Activated B cell treated with CpG ODN at 0.5 μM for 24 hours (primary cell): ENCODE data around the gene PRKN. TPM values are rescaled to one million over a fixed set of nuclear protein-coding genes. Genes with fewer than 3 reads are reported as not detected.

Experiments
- ATAC-seq: fragments of 200-7000 bp; cut with Tn5 transposase; one replicate; pipeline ENCODE4 v1.10.0; 2021; ENCODE audit warnings: low read depth, mild to moderate bottlenecking, moderate library complexity
- CTCF ChIA-PET: fragments of 350-600 bp; sonication (Branson Sonifier 250); formaldehyde crosslinking; loops from one replicate; lab custom pipeline; 2021; ENCODE audit warnings: antibody characterized with exemption; lab: Charles Lee
- POLR2A ChIA-PET: fragments of 350-600 bp; sonication (Branson Sonifier 250); formaldehyde crosslinking; loops from one replicate; lab custom pipeline; 2021; ENCODE audit warnings: antibody characterized with exemption; lab: Charles Lee
- DNase-seq: peaks from one replicate; pipeline ENCODE4 v3.0.0; 2022
- H3K27ac Mint-ChIP-seq: one replicate; pipeline ENCODE4 v1.8.0; 2020; ENCODE audit warnings: mixed read lengths
- H3K27me3 Mint-ChIP-seq: one replicate; pipeline ENCODE4 v1.8.0; 2021; ENCODE audit warnings: mixed read lengths
- H3K36me3 Mint-ChIP-seq: one replicate; pipeline ENCODE4 v1.8.0; 2021; ENCODE audit warnings: low read depth, mixed read lengths
- H3K4me1 Mint-ChIP-seq: one replicate; pipeline ENCODE4 v1.8.0; 2021; ENCODE audit warnings: mixed read lengths
- H3K4me3 Mint-ChIP-seq: one replicate; pipeline ENCODE4 v1.8.0; 2020; ENCODE audit warnings: mild to moderate bottlenecking, mixed read lengths
- H3K9me3 Mint-ChIP-seq: one replicate; pipeline ENCODE4 v1.8.0; 2020; ENCODE audit warnings: mixed read lengths
- CTCF ChIP-seq: fragments of 200-600 bp; IDR thresholded peaks from one replicate; pipeline ENCODE4 v1.8.0; 2022; ENCODE audit warnings: antibody characterized with exemption, mild to moderate bottlenecking
- intact Hi-C: fragments of 100-400 bp; cut with micrococcal nuclease; formaldehyde crosslinking; loops from one replicate; pipeline ENCODE4 v1.15.1; 2024
- total RNA-seq: library from RNA; stranded (reverse); gene quantifications from 2 replicates; pipeline ENCODE4 v1.2.3, GENCODE V29; 2022

The PRKN gene
- total RNA-seq, 1 donor from 2014 or later: 2.3 TPM

- no peaks in the 10 kb centered on the region for H3K36me3 Mint-ChIP-seq
- H3K4me3 Mint-ChIP-seq: no peak overlapping the region
- TF ChIP-seq CTCF: no peak
- CTCF ChIA-PET: no interaction called here
- no peak for DNase-seq
- ATAC-seq: no peak
- H3K4me1 Mint-ChIP-seq: no peaks in the 10 kb centered on the region
- H3K27ac Mint-ChIP-seq: no peak overlapping the region
- POLR2A ChIA-PET: no interaction called here
- peaks cover 2% of the 10 kb centered on the region for H3K9me3 Mint-ChIP-seq
- intact Hi-C loops: no loop called here
- H3K27me3 Mint-ChIP-seq: no peaks in the 10 kb centered on the region
These were observed 246.2 kb downstream of the PRKN start for GRCh38 chr6:162481320-162481719.

DNA sequence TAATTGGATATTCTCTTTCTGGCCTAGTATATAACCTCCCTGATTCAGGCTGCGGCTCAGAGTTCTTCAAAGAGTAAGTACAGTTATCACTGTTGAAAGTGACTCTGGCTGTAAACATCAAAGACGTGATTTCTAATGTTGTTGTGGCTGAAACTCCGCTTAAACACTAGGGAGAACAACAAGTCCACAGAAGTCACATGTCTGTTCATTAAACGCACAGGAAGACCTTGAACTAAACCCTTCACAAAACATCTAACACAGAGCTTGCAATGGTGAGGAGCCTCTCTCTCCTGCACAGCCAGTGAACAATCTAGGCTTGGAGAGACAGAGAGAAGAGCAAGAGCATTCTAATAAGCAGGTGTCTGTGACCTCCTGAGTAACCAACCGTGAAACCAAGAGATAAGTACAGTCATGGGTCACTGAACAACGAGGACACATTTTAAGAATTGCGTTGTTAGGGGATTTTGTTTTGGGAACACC is 249.3 kb downstream of the PRKN start:
- Mint-ChIP-seq H3K27me3 (no peaks in the 10 kb centered on the region), H3K36me3 (no peaks in the 10 kb centered on the region), H3K4me3 (no peak overlapping the region), H3K9me3 (peaks cover 4% of the 10 kb centered on the region), H3K27ac (no peak overlapping the region), H3K4me1 (no peaks in the 10 kb centered on the region)
- ChIA-PET CTCF (no interaction called here), POLR2A (no interaction called here)
- TF ChIP-seq CTCF: no peak
- intact Hi-C loops: no loop called here
- ATAC-seq (no peak), DNase-seq (no peak)

DNA sequence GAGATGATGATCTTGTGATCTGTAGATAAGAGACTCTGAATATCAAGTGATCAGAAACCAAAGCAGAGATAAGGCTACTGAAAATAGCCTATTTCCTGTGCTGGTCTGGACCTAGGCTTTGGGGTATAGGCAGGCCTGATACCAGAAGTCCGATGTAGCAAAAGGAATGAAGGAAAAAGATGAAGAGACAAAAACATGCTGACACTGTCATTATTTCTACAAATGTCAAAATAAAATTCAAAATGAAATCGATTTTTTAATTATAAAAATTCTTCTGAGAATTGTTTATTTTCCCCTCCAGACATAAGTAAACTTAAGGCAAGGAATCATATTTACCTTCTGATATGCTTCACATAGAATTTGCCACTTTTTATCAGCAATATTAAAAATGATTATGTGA is 252.8 kb downstream of the PRKN start:
- ATAC-seq (no peak), DNase-seq (no peak)
- H3K4me1 Mint-ChIP-seq: no peaks in the 10 kb centered on the region
- H3K27me3 Mint-ChIP-seq: no peaks in the 10 kb centered on the region
- peaks cover 4% of the 10 kb centered on the region for H3K9me3 Mint-ChIP-seq
- POLR2A ChIA-PET: no interaction called here
- H3K4me3 Mint-ChIP-seq: no peak overlapping the region
- intact Hi-C loops: no loop called here
- H3K27ac Mint-ChIP-seq: no peak overlapping the region
- H3K36me3 Mint-ChIP-seq: no peaks in the 10 kb centered on the region
- no peak for TF ChIP-seq CTCF
- CTCF ChIA-PET: no interaction called here

- H3K4me3 Mint-ChIP-seq: no peak overlapping the region
- H3K27ac Mint-ChIP-seq: no peak overlapping the region
- ATAC-seq (no peak), DNase-seq (no peak)
- ChIA-PET CTCF (no interaction called here), POLR2A (no interaction called here)
- H3K36me3 Mint-ChIP-seq: no peaks in the 10 kb centered on the region
- H3K27me3 Mint-ChIP-seq: no peaks in the 10 kb centered on the region
- TF ChIP-seq CTCF: no peak
- intact Hi-C loops: no loop called here
- H3K4me1 Mint-ChIP-seq: no peaks in the 10 kb centered on the region
- H3K9me3 Mint-ChIP-seq: peaks cover 7% of the 10 kb centered on the region
These were observed 255.7 kb downstream of the PRKN start for GRCh38 chr6:162471842-162472241.

DNA sequence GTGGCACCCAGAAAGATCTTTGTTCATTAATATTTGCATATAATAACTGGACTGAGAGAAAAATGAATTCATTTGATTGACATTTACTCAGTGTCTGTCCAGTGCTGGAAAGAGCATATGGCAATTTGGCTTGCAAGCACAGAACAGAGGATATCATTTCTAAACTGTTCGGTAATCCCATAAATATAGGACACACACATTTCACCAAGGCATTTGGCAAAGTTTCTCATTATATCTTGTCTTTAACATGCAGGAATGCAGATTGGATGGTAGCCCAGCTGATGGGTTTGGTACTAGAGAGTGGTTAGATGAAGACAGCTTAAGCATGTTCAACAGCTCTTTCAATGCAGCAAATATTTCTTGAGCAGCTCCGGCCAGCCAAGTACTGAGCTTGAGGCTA is 259.2 kb downstream of the PRKN start:
- peaks cover 4% of the 10 kb centered on the region for H3K9me3 Mint-ChIP-seq
- H3K4me3 Mint-ChIP-seq: no peak overlapping the region
- intact Hi-C loops: no loop called here
- no peak for TF ChIP-seq CTCF
- no peak for ATAC-seq
- H3K27ac Mint-ChIP-seq: no peak overlapping the region
- H3K27me3 Mint-ChIP-seq: no peaks in the 10 kb centered on the region
- no peak for DNase-seq
- POLR2A ChIA-PET: no interaction called here
- CTCF ChIA-PET: no interaction called here
- no peaks in the 10 kb centered on the region for H3K4me1 Mint-ChIP-seq
- no peaks in the 10 kb centered on the region for H3K36me3 Mint-ChIP-seq
